NCI-H82 treated with DMSO at 0.1 percent for 48 hours (cell line): ENCODE measurements around the gene UBR1.

Experiments
- DNase-seq: peaks from one replicate; lab custom pipeline; 2025; ENCODE audit not compliant: unreplicated experiment; lab: John Stamatoyannopoulos, UW

Gene UBR1

GRCh38 chr15:43107751-43108150 is 1.9 kb upstream of the UBR1 start:
- no peak for DNase-seq

- no peak for DNase-seq
Observed at GRCh38 chr15:43106486-43106829, 620 bp upstream of the UBR1 start.

- DNase-seq, result no peak
Observed at GRCh38 chr15:43105077-43105736, 631 bp downstream of the UBR1 start.

GRCh38 chr15:43104426-43104825 is 1.4 kb downstream of the UBR1 start:
- no peak for DNase-seq

GRCh38 chr15:43103907-43104306 is 1.9 kb downstream of the UBR1 start:
- DNase-seq, result no peak

GRCh38 chr15:43102187-43102586 is 3.7 kb downstream of the UBR1 start:
- DNase-seq, result no peak

GRCh38 chr15:43100971-43101370 is 4.9 kb downstream of the UBR1 start:
- peak; percentile 78 for DNase-seq

DNA sequence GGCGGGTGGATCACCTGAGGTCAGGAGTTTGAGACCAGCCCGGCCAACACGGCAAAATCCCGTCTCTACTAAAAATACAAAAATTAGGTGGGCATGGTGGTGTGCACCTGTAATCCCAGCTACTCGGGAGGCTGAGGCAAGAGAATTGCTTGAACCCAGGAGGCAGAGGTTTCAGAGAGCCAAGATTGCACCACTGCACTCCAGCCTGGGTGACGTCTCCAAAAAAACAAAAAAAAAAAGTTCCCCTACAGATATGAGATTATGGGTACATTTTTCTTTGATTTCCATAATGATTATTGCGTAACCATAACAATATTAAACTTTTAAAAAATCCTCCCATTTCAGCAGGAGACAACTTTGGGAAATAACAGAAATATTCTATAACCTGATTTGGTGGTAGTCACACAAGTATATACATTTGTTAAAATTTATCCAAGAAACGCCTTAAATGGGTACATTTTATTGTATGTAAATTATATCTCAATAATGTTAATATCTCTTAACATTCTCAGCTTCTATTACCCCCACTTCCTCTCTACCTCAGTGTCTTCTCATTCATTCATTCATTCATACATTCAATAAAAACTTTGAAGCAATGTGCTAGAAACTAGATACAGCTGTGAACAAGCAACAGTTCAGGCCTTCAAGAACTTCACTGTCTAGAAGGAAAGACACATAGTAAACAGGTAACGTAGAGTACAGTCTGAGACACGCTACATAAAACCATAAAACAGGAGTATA is 6.6 kb downstream of the UBR1 start:
- no peak for DNase-seq

- DNase-seq, result no peak
Observed at GRCh38 chr15:43096411-43096810, 9.4 kb downstream of the UBR1 start.

DNA sequence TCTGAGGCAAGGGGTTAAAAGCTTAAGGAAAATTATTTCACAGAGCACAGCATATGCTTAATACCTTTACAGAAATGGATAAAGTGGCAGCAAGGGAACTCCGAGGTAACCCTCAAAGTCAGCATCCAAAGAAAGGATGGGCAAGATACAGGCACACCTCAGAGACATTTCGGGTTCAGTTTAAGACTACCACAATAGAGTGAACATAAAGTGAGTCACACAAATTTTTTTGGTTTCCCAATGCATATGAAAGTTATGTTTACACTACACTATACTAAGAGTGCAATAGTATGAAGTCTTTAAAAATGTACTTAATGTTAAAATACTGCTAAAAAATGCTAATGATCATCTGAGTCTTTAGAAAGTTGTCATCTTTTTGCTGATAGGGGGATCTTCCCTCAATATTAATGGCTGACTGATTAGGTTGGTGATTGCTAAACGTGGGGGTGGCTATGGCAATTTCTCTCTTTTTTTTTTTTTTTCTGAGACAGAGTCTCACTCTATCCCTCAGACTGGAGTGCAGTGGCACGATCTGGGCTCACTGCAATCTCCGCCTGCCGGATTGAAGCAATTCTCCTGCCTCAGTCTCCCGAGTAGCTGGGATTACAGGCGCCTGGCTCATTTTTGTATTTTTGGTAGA is 10.0 kb downstream of the UBR1 start:
- no peak for DNase-seq

GRCh38 chr15:43095243-43095642 is 10.6 kb downstream of the UBR1 start:
- DNase-seq, result no peak

DNA sequence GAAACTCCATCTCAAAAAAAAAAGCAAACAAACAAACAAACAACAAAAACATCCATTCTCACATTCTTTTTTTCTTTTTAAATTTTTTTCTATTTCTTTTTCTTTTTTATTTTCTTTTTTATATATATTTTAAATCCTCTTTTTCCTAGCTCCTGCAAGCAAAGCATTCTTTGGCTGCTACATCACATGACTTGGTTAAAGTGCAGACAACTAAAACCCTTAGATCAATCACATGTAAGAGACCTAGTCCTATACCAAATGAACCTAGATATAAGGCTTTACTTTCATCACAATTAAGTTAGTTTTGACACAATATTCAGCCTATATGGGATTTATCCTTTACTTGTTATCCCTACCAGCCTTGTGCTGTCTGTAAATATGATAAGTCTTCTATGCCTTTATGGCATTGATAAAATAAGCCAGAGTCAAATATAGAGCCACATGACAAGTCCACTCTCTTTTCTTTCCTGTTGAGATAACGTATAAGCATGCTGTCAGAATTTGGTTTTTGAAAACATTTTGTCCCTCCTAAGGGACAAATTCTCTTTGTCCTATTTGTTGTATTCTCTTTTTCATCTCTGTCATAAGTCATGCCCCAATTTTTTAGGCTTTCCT is 11.3 kb downstream of the UBR1 start:
- no peak for DNase-seq

- DNase-seq, result no peak
Observed at GRCh38 chr15:43093026-43093425, 12.8 kb downstream of the UBR1 start.

DNA sequence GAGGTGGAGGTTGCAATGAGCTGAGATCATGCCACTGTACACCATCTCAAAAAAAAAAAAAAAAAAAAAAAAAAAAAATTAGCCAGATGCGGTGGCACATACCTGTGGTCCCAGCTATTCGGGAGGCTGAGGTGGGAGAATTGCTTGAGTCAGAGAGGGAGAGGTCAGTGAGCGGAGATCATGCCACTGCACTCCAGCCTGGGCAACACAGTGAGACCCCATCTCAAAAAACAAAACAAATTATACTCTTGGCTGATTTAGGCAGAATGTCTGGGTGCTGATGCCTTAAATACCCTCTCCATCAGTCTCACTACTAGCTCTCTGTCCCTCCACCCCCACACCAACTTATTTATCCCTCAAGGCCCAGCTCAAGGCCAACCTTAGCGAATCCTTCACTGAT is 14.0 kb downstream of the UBR1 start:
- DNase-seq, result no peak

DNA sequence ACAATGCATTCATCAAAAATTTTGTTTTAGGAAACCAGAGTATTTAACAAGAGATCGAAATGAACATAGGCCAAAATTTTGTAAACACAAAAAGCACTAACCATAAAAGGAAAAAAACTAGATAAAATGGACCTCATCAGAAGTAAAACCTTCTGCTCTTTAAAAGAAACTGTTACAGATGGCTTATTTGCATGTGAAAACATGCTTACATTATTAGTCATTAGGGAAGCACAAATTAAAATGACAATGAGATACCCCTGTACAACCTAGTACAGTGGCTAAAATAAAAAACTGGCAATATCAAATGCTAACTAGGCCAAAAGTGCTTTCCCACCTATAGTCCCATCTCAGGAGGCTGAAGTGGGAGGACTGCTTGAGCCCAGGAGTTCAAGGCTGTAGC is 19.3 kb downstream of the UBR1 start:
- no peak for DNase-seq

- DNase-seq, result no peak
Observed at GRCh38 chr15:43085921-43086320, 19.9 kb downstream of the UBR1 start.

DNA sequence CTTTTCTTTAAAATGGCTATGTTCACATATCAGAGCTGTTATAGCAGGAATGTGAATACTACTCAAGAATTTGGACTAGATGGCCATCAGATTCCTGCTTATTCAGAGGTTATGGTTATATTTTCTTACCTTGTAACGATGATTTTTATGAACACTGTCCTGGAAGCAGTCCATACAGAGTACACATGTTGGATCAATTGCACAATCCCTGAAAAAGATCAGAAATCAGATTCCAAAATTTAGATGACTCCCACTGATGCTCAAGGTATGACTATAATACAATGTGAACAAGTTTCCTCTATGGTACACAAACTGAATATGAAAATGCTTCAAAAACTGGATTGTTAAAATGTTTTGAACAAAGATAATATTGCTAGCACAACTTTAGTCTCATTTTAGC is 23.3 kb downstream of the UBR1 start:
- DNase-seq, result no peak

GRCh38 chr15:43081283-43081682 is 24.6 kb downstream of the UBR1 start:
- DNase-seq, result no peak

- no peak for DNase-seq
Observed at GRCh38 chr15:43071451-43071850, 34.4 kb downstream of the UBR1 start.

- no peak for DNase-seq
Observed at GRCh38 chr15:43070893-43071292, 34.9 kb downstream of the UBR1 start.

DNA sequence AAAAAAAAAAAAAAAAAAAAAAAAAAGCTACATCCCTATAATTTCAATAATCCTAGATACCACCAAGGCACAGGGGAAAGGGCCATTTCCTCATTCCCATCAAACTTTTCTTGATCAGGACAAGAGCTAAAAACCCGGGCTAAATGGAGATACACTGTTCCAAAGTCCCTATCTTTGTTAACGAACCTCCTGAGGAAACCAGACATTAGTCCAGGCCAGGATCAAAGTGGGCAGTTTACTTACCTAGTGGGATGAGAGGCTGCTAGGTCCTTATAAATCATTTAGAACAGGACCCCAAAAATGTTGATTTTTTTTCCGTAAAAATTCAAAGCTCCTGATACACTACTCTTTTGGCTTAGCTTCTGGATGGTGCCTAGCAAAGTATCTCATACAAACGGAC is 35.6 kb downstream of the UBR1 start:
- DNase-seq, result no peak
